ENCODE data around the gene PITPNC1. TPM values are rescaled to one million over a fixed set of nuclear protein-coding genes. Genes with fewer than 3 reads are reported as not detected.
A peak's percentile ranks its signal among the peaks of the same experiment; 100 is the strongest.

Gene PITPNC1
- total and polyA plus RNA-seq, 2 donors (not counting 1 experiment from before 2014, with no cell fraction given), result 5.8 to 7.1 TPM

- H3K79me2 ChIP-seq (ENCODE audit: control insufficient read depth, insufficient read depth, low read length), result no peaks in the 10 kb centered on the region
- no peak for TF ChIP-seq EZH2 (IDR thresholded peaks at IDR 0.05; ENCODE audit: low read length, missing control alignments)
- TF ChIP-seq CTCF (conservative IDR thresholded peaks at IDR 0.05 in 1 of 2, IDR thresholded peaks at IDR 0.05 in 1 of 2; ENCODE audit: low read depth in 1 of 2, low read length in 2 of 2), result no peak
- no peaks in the 10 kb centered on the region for H4K20me1 ChIP-seq (ENCODE audit: control insufficient read depth, extremely low read depth, insufficient read depth, low read length)
- H3K36me3 ChIP-seq (ENCODE audit: control insufficient read depth, insufficient read depth, low read length), result no peaks in the 10 kb centered on the region
- DNase-seq (ENCODE audit: low read depth in 2 of 2), result peak in 1 of 2 donors; percentile 11
- no peaks in the 10 kb centered on the region for H3K4me1 ChIP-seq (ENCODE audit: control insufficient read depth, extremely low read depth, insufficient read depth, low read length)
- H2AFZ ChIP-seq (ENCODE audit: low read length), result no peak overlapping the region
- no peak overlapping the region for H3K4me3 ChIP-seq (replicated peaks in 1 of 4; ENCODE audit: control extremely low read depth in 1 of 4, insufficient read depth in 1 of 4, low read depth in 3 of 4, low read length in 4 of 4)
- H3K27me3 ChIP-seq (ENCODE audit: control insufficient read depth, insufficient read depth, low read length), result no peaks in the 10 kb centered on the region
- no peak overlapping the region for H3K9ac ChIP-seq (ENCODE audit: insufficient read depth, low read length)
- H3K27ac ChIP-seq (ENCODE audit: insufficient read depth, low read length), result no peak overlapping the region
- no peak overlapping the region for H3K4me2 ChIP-seq (ENCODE audit: extremely low read depth, insufficient read depth, low read length)
- H3K9me3 ChIP-seq (ENCODE audit: control insufficient read depth, insufficient read depth, low read depth, low read length), result no peaks in the 10 kb centered on the region
Observed at GRCh38 chr17:67671493-67671892, 294.4 kb downstream of the PITPNC1 start.

GRCh38 chr17:67672592-67673335 lies 295.7 kb downstream of the PITPNC1 start:
- DNase-seq (ENCODE audit: low read depth in 2 of 2), result no peak
- no peak overlapping the region for H3K4me2 ChIP-seq (ENCODE audit: extremely low read depth, insufficient read depth, low read length)
- no peaks in the 10 kb centered on the region for H3K79me2 ChIP-seq (ENCODE audit: control insufficient read depth, insufficient read depth, low read length)
- H3K36me3 ChIP-seq (ENCODE audit: control insufficient read depth, insufficient read depth, low read length), result no peaks in the 10 kb centered on the region
- no peaks in the 10 kb centered on the region for H3K4me1 ChIP-seq (ENCODE audit: control insufficient read depth, extremely low read depth, insufficient read depth, low read length)
- H4K20me1 ChIP-seq (ENCODE audit: control insufficient read depth, extremely low read depth, insufficient read depth, low read length), result no peaks in the 10 kb centered on the region
- no peaks in the 10 kb centered on the region for H3K27me3 ChIP-seq (ENCODE audit: control insufficient read depth, insufficient read depth, low read length)
- no peak overlapping the region for H3K9ac ChIP-seq (ENCODE audit: insufficient read depth, low read length)
- no peaks in the 10 kb centered on the region for H3K9me3 ChIP-seq (ENCODE audit: control insufficient read depth, insufficient read depth, low read depth, low read length)
- H3K27ac ChIP-seq (ENCODE audit: insufficient read depth, low read length), result no peak overlapping the region
- H2AFZ ChIP-seq (ENCODE audit: low read length), result no peak overlapping the region
- TF ChIP-seq CTCF (conservative IDR thresholded peaks at IDR 0.05 in 1 of 2, IDR thresholded peaks at IDR 0.05 in 1 of 2; ENCODE audit: low read depth in 1 of 2, low read length in 2 of 2) (no peak), EZH2 (IDR thresholded peaks at IDR 0.05; ENCODE audit: low read length, missing control alignments) (no peak)
- H3K4me3 ChIP-seq (replicated peaks in 1 of 4; ENCODE audit: control extremely low read depth in 1 of 4, insufficient read depth in 1 of 4, low read depth in 3 of 4, low read length in 4 of 4), result no peak overlapping the region

GRCh38 chr17:67675481-67675880 lies 298.4 kb downstream of the PITPNC1 start:
- no peak overlapping the region for H3K27ac ChIP-seq (ENCODE audit: insufficient read depth, low read length)
- H3K9me3 ChIP-seq (ENCODE audit: control insufficient read depth, insufficient read depth, low read depth, low read length), result no peaks in the 10 kb centered on the region
- no peaks in the 10 kb centered on the region for H3K4me1 ChIP-seq (ENCODE audit: control insufficient read depth, extremely low read depth, insufficient read depth, low read length)
- no peak overlapping the region for H3K4me3 ChIP-seq (replicated peaks in 1 of 4; ENCODE audit: control extremely low read depth in 1 of 4, insufficient read depth in 1 of 4, low read depth in 3 of 4, low read length in 4 of 4)
- H3K79me2 ChIP-seq (ENCODE audit: control insufficient read depth, insufficient read depth, low read length), result no peaks in the 10 kb centered on the region
- no peaks in the 10 kb centered on the region for H4K20me1 ChIP-seq (ENCODE audit: control insufficient read depth, extremely low read depth, insufficient read depth, low read length)
- no peaks in the 10 kb centered on the region for H3K36me3 ChIP-seq (ENCODE audit: control insufficient read depth, insufficient read depth, low read length)
- H2AFZ ChIP-seq (ENCODE audit: low read length), result no peak overlapping the region
- TF ChIP-seq CTCF (conservative IDR thresholded peaks at IDR 0.05 in 1 of 2, IDR thresholded peaks at IDR 0.05 in 1 of 2; ENCODE audit: low read depth in 1 of 2, low read length in 2 of 2), result no peak
- no peak for TF ChIP-seq EZH2 (IDR thresholded peaks at IDR 0.05; ENCODE audit: low read length, missing control alignments)
- H3K27me3 ChIP-seq (ENCODE audit: control insufficient read depth, insufficient read depth, low read length), result no peaks in the 10 kb centered on the region
- H3K9ac ChIP-seq (ENCODE audit: insufficient read depth, low read length), result no peak overlapping the region
- no peak for DNase-seq (ENCODE audit: low read depth in 2 of 2)
- no peak overlapping the region for H3K4me2 ChIP-seq (ENCODE audit: extremely low read depth, insufficient read depth, low read length)

Data from fibroblast of lung (primary cell).